Neural cell (in vitro differentiated cells): Measurements from ENCODE around the gene ONECUT3. TPM values are rescaled to one million over a fixed set of nuclear protein-coding genes. Genes with fewer than 3 reads are reported as not detected.

ENCODE experiments used
- H2AFZ ChIP-seq: fragments of 200-600, 300-800 bp; sonication (generic), shearing (Covaris generic); 2 replicates; pipeline ENCODE4 v1.6.0; 2014; ENCODE audit warnings: low read depth, mild to moderate bottlenecking, antibody characterized with exemption, low read length, moderate library complexity
- H3F3A ChIP-seq: fragments of 200-600 bp; shearing (Covaris generic); 2 replicates; pipeline ENCODE4 v1.6.1; 2016; ENCODE audit warnings: mild to moderate bottlenecking, moderate library complexity, mixed read lengths, antibody characterized with exemption, low read length; ENCODE audit not compliant: insufficient read depth, poor library complexity, severe bottlenecking
- H3K27ac ChIP-seq: fragments of 200-600, 300-800 bp; sonication (generic), shearing (Covaris generic); 2 replicates; pipeline ENCODE4 v1.5.1; 2014; ENCODE audit warnings: mild to moderate bottlenecking, low read length, moderate library complexity
- H3K27me3 ChIP-seq: fragments of 300-800, 200-600 bp; sonication (generic), shearing (Covaris generic); 2 replicates; pipeline ENCODE4 v1.6.0; 2014; ENCODE audit warnings: mild to moderate bottlenecking, low read depth, low read length, moderate library complexity; ENCODE audit not compliant: insufficient read depth
- H3K36me3 ChIP-seq: fragments of 300-800, 200-600 bp; sonication (generic), shearing (Covaris generic); 2 replicates; pipeline ENCODE4 v1.5.1; 2014; ENCODE audit warnings: mild to moderate bottlenecking, antibody characterized with exemption, low read length, moderate library complexity; ENCODE audit not compliant: insufficient read depth
- H3K4me2 ChIP-seq: fragments of 300-800, 200-600 bp; sonication (generic), shearing (Covaris generic); 2 replicates; pipeline ENCODE4 v1.6.0; 2014; ENCODE audit warnings: mild to moderate bottlenecking, low read length
- H3K4me3 ChIP-seq: fragments of 300-800, 200-600 bp; sonication (generic), shearing (Covaris generic); 2 replicates; pipeline ENCODE4 v1.5.1; 2014; ENCODE audit warnings: mild to moderate bottlenecking, low read length, moderate library complexity
- H3K79me2 ChIP-seq: fragments of 200-600 bp; shearing (Covaris generic); replicated peaks from 2 replicates; pipeline ENCODE4 v1.6.0; 2014; ENCODE audit warnings: mild to moderate bottlenecking, low read length, moderate library complexity; ENCODE audit not compliant: insufficient read depth
- H3K9ac ChIP-seq: fragments of 300-800, 200-600 bp; sonication (generic), shearing (Covaris generic); 2 replicates; pipeline ENCODE4 v1.6.1; 2016; ENCODE audit warnings: mild to moderate bottlenecking, low read length, mixed read lengths
- H3K9me2 ChIP-seq: fragments of 200-600 bp; shearing (Covaris generic); 2 replicates; pipeline ENCODE4 v1.6.1; 2016; ENCODE audit warnings: mild to moderate bottlenecking, low read length, mixed read lengths; ENCODE audit not compliant: insufficient read depth
- H3K9me3 ChIP-seq: fragments of 200-600, 300-800 bp; sonication (generic), shearing (Covaris generic); 2 replicates; pipeline ENCODE4 v1.6.1; 2016; ENCODE audit warnings: mild to moderate bottlenecking, mixed run types, low read length, moderate library complexity, mixed read lengths
- H4K20me1 ChIP-seq: fragments of 200-600 bp; shearing (Covaris generic); 2 replicates; pipeline ENCODE4 v1.6.1; 2016; ENCODE audit warnings: mild to moderate bottlenecking, mixed run types; ENCODE audit not compliant: insufficient read depth
- EP300 ChIP-seq: fragments of 450-650 bp; conservative IDR thresholded peaks from 2 replicates; pipeline ENCODE4 v1.6.1; 2014; ENCODE audit warnings: antibody characterized with exemption, mild to moderate bottlenecking, moderate library complexity; ENCODE audit not compliant: poor library complexity, severe bottlenecking
- EZH2 ChIP-seq: fragments of 200-600, 300-800 bp; shearing (Covaris generic), sonication (generic); IDR thresholded peaks from 2 replicates; pipeline ENCODE4 v1.6.1; 2014; ENCODE audit warnings: antibody characterized with exemption, low read length, borderline replicate concordance, mild to moderate bottlenecking; ENCODE audit not compliant: insufficient read depth, poor library complexity, severe bottlenecking
- MXI1 ChIP-seq: fragments of 450-650 bp; conservative IDR thresholded peaks from 2 replicates; pipeline ENCODE4 v1.6.1; 2014; ENCODE audit warnings: antibody characterized with exemption, mild to moderate bottlenecking; ENCODE audit not compliant: poor library complexity, severe bottlenecking
- POLR2AphosphoS5 ChIP-seq: IDR thresholded peaks from 2 replicates; pipeline ENCODE4 v1.6.1; 2012
- RAD21 ChIP-seq: fragments of 450-650 bp; conservative IDR thresholded peaks from 2 replicates; pipeline ENCODE4 v1.6.1; 2014; ENCODE audit warnings: antibody characterized with exemption, mild to moderate bottlenecking, moderate library complexity
- SMC3 ChIP-seq: fragments of 450-650 bp; conservative IDR thresholded peaks from 2 replicates; pipeline ENCODE4 v1.6.1; 2014; ENCODE audit warnings: antibody characterized with exemption, mild to moderate bottlenecking, moderate library complexity; ENCODE audit not compliant: poor library complexity
- TAF1 ChIP-seq: IDR thresholded peaks from 2 replicates; pipeline ENCODE4 v1.6.1; 2012; ENCODE audit warnings: low read depth
- polyA plus RNA-seq: library from polyadenylated mRNA; depleted of rRNA; stranded (reverse); fragments of >200 nt; gene quantifications from 2 replicates; pipeline ENCODE4 v1.2.3, GENCODE V29; 2014
- TF ChIP-seq, protein P1 (sequence below): IDR thresholded peaks from 2 replicates; pipeline ENCODE4 v1.6.1; 2012; ENCODE audit warnings: borderline replicate concordance
- TF ChIP-seq, protein P2 (sequence below): fragments of 450-650 bp; IDR thresholded peaks from 2 replicates; pipeline ENCODE4 v1.5.1; 2014; ENCODE audit warnings: antibody characterized with exemption, mild to moderate bottlenecking, moderate library complexity; ENCODE audit not compliant: poor library complexity, severe bottlenecking

The ONECUT3 gene
- polyA plus RNA-seq, 1 donor from 2014 or later: 0.45 TPM

DNA sequence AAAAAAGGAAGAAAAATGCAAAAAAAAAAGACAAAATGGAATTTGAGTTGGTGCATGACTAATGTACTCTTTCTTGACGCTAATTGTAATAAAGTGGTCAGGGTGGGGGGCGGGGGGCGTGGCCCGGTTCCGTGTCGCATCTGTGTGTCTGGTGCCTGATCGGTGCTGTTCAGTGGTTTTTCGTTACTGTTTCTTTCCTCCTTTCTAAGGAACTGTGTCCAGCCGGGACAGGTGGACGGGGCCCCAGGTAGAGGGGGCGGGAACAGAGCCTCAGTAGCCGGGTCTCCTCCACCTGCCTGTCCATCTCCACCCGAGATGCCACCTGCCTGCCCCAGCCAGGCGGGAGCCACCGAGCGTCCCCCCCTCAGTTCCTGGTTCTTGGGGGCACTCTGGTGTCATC, 26.3 kb downstream of the ONECUT3 start:
- H3K36me3 ChIP-seq: no peaks in the 10 kb centered on the region
- no peak overlapping the region for H2AFZ ChIP-seq
- no peak overlapping the region for H3K4me2 ChIP-seq
- H3F3A ChIP-seq: no peaks in the 10 kb centered on the region
- H4K20me1 ChIP-seq: no peaks in the 10 kb centered on the region
- TF ChIP-seq TAF1 (no peak), SMC3 (no peak), EZH2 (no peak), MXI1 (no peak)
- TF ChIP-seq, protein P1, sequence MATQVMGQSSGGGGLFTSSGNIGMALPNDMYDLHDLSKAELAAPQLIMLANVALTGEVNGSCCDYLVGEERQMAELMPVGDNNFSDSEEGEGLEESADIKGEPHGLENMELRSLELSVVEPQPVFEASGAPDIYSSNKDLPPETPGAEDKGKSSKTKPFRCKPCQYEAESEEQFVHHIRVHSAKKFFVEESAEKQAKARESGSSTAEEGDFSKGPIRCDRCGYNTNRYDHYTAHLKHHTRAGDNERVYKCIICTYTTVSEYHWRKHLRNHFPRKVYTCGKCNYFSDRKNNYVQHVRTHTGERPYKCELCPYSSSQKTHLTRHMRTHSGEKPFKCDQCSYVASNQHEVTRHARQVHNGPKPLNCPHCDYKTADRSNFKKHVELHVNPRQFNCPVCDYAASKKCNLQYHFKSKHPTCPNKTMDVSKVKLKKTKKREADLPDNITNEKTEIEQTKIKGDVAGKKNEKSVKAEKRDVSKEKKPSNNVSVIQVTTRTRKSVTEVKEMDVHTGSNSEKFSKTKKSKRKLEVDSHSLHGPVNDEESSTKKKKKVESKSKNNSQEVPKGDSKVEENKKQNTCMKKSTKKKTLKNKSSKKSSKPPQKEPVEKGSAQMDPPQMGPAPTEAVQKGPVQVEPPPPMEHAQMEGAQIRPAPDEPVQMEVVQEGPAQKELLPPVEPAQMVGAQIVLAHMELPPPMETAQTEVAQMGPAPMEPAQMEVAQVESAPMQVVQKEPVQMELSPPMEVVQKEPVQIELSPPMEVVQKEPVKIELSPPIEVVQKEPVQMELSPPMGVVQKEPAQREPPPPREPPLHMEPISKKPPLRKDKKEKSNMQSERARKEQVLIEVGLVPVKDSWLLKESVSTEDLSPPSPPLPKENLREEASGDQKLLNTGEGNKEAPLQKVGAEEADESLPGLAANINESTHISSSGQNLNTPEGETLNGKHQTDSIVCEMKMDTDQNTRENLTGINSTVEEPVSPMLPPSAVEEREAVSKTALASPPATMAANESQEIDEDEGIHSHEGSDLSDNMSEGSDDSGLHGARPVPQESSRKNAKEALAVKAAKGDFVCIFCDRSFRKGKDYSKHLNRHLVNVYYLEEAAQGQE: no peak
- no peaks in the 10 kb centered on the region for H3K79me2 ChIP-seq
- H3K9ac ChIP-seq: no peak overlapping the region
- no peaks in the 10 kb centered on the region for H3K9me2 ChIP-seq
- peaks cover 66% of the 10 kb centered on the region for H3K27me3 ChIP-seq
- no peak overlapping the region for H3K4me3 ChIP-seq
- H3K27ac ChIP-seq: no peak overlapping the region
- peaks cover 8% of the 10 kb centered on the region for H3K9me3 ChIP-seq

DNA sequence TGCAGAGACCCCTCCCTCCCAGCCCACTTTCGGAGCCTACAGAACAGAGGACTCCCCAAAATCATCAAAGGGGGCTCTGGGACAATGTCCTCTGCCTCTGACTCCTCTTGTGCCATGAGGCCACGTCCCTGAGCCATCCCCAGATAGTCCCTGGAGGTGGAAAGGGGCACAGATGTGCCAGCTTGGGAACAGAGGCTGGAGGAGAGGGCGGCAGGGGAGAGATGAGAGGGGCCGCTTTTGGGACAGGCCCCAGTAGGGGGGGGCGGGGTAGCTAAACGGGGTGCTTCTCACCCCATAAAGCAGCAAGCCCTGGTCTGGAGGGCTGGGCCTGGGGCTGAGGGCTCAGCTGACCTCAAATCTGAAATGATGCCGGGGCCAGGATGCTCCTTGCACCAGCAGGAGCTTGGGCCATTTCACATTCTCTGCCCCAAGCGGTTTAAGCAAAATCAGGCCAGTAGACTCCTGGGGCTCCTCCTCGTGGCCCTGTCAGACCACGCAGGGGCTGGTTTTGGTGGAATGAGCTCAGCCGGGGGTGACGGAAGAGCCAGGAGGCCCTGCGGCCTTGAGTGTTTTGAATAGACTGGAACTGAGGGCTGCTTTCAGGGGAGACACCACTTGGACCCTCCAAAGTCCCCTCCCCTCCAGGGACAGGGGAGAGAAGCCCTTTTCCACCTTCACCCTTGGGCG, 27.1 kb downstream of the ONECUT3 start:
- Histone ChIP-seq H3K27ac (no peak overlapping the region), H2AFZ (no peak overlapping the region), H3K27me3 (peaks cover 57% of the 10 kb centered on the region), H3K9ac (no peak overlapping the region), H3F3A (no peaks in the 10 kb centered on the region), H3K79me2 (no peaks in the 10 kb centered on the region), H3K4me2 (no peak overlapping the region), H3K36me3 (no peaks in the 10 kb centered on the region), H3K9me3 (peaks cover under 1% of the 10 kb centered on the region), H3K4me3 (no peak overlapping the region), H4K20me1 (no peaks in the 10 kb centered on the region), H3K9me2 (no peaks in the 10 kb centered on the region)
- TF ChIP-seq RAD21 (no peak), EZH2 (no peak)
- TF ChIP-seq, protein P2, sequence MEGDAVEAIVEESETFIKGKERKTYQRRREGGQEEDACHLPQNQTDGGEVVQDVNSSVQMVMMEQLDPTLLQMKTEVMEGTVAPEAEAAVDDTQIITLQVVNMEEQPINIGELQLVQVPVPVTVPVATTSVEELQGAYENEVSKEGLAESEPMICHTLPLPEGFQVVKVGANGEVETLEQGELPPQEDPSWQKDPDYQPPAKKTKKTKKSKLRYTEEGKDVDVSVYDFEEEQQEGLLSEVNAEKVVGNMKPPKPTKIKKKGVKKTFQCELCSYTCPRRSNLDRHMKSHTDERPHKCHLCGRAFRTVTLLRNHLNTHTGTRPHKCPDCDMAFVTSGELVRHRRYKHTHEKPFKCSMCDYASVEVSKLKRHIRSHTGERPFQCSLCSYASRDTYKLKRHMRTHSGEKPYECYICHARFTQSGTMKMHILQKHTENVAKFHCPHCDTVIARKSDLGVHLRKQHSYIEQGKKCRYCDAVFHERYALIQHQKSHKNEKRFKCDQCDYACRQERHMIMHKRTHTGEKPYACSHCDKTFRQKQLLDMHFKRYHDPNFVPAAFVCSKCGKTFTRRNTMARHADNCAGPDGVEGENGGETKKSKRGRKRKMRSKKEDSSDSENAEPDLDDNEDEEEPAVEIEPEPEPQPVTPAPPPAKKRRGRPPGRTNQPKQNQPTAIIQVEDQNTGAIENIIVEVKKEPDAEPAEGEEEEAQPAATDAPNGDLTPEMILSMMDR: no peak

DNA sequence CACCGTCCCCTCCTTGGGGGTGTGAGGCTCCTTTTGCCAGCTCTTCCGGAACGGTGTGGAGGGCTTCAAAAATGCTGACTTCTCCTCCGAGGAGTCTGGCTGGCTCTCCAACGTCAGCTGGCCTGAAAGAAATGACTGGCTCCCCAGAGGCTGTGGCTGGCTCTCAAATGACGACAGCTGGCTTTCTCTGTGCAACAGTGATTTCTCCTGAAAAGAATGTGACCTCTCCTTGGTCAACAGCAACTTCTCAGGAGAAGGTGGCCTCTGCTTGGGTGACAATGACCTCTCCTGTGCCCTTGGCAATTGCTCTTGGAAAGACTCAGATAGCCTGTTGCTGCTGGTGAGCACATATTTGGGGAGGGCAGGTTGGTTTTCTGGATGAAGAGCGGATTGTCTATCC, 29.2 kb downstream of the ONECUT3 start:
- TF ChIP-seq, protein P1: no peak
- TF ChIP-seq EZH2: no peak
- no peak for TF ChIP-seq POLR2AphosphoS5
- TF ChIP-seq RAD21: no peak
- no peak for TF ChIP-seq TAF1
- no peak for TF ChIP-seq EP300
- TF ChIP-seq MXI1: no peak
- TF ChIP-seq, protein P2: no peak
- no peak for TF ChIP-seq SMC3
- H3K4me3 ChIP-seq: no peak overlapping the region
- peaks cover 36% of the 10 kb centered on the region for H3K27me3 ChIP-seq
- no peaks in the 10 kb centered on the region for H4K20me1 ChIP-seq
- no peak overlapping the region for H3K9ac ChIP-seq
- H3K9me2 ChIP-seq: no peaks in the 10 kb centered on the region
- H2AFZ ChIP-seq: no peak overlapping the region
- no peak overlapping the region for H3K4me2 ChIP-seq
- no peak overlapping the region for H3K27ac ChIP-seq
- H3F3A ChIP-seq: no peaks in the 10 kb centered on the region
- H3K79me2 ChIP-seq: no peaks in the 10 kb centered on the region
- H3K9me3 ChIP-seq: no peaks in the 10 kb centered on the region
- H3K36me3 ChIP-seq: no peaks in the 10 kb centered on the region
